ENCODE data around the gene PTBP3.

Gene PTBP3

GRCh38 chr9:112200711-112201110 is 132.7 kb downstream of the PTBP3 start (continued):
- TF ChIP-seq ZBTB26 (tag by site-specific recombination; optimal IDR thresholded peaks at IDR 0.05) (no peak), ZNF350 (tag by site-specific recombination; IDR thresholded peaks at IDR 0.05) (no peak), ZNF133 (tag by site-specific recombination; IDR thresholded peaks at IDR 0.05) (no peak), ZNF660 (tag by site-specific recombination; IDR thresholded peaks at IDR 0.05) (no peak), ZNF146 (tag by site-specific recombination; IDR thresholded peaks at IDR 0.05) (no peak), ZNF19 (tag by site-specific recombination; IDR thresholded peaks at IDR 0.05; ENCODE audit: low read depth) (no peak), ZNF184 (tag by site-specific recombination; IDR thresholded peaks at IDR 0.05) (no peak), ZNF423 (tag by site-specific recombination; IDR thresholded peaks at IDR 0.05) (no peak)

DNA sequence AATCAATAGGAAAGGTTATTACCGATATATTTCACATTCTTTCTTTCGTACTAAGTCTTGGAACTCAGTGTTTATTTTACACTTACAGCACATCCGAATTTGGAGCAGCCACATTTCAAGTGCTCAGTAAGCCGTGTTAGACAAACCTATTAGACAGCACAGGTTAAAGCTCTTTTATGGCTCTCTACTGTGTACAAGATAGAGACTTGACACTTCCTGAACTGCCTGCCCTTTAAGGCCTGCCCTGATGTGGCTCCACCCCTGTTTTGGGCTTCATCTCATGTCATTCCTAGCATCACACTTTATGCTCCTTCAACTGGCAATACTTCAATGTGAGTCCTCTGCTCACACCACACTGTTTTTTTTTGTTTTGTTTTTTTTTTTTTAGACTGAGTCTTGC is 134.8 kb downstream of the PTBP3 start:
- ChIA-PET POLR2A (no interaction called here), CTCF (interaction anchor here (0.6 kb wide), 1 partner anchor 1111 kb away, joined by 3 read pairs; no protein-coding TSS in a partner anchor)
- no peak overlapping the region for H3K27ac ChIP-seq (ENCODE audit: extremely low read depth, low read depth, low read length)
- no peaks in the 10 kb centered on the region for H3K4me1 ChIP-seq (ENCODE audit: control insufficient read depth, insufficient read depth, low read length)
- H3K9me3 ChIP-seq (ENCODE audit: control insufficient read depth, insufficient read depth, low read depth, low read length): no peaks in the 10 kb centered on the region
- H3K4me3 ChIP-seq (ENCODE audit: low read depth, low read length): no peak overlapping the region
- no peak for TF ChIP-seq KLF8 (tag by site-specific recombination; IDR thresholded peaks at IDR 0.05)
- TF ChIP-seq ZNF19 (tag by site-specific recombination; IDR thresholded peaks at IDR 0.05; ENCODE audit: low read depth): no peak
- TF ChIP-seq, protein P1, sequence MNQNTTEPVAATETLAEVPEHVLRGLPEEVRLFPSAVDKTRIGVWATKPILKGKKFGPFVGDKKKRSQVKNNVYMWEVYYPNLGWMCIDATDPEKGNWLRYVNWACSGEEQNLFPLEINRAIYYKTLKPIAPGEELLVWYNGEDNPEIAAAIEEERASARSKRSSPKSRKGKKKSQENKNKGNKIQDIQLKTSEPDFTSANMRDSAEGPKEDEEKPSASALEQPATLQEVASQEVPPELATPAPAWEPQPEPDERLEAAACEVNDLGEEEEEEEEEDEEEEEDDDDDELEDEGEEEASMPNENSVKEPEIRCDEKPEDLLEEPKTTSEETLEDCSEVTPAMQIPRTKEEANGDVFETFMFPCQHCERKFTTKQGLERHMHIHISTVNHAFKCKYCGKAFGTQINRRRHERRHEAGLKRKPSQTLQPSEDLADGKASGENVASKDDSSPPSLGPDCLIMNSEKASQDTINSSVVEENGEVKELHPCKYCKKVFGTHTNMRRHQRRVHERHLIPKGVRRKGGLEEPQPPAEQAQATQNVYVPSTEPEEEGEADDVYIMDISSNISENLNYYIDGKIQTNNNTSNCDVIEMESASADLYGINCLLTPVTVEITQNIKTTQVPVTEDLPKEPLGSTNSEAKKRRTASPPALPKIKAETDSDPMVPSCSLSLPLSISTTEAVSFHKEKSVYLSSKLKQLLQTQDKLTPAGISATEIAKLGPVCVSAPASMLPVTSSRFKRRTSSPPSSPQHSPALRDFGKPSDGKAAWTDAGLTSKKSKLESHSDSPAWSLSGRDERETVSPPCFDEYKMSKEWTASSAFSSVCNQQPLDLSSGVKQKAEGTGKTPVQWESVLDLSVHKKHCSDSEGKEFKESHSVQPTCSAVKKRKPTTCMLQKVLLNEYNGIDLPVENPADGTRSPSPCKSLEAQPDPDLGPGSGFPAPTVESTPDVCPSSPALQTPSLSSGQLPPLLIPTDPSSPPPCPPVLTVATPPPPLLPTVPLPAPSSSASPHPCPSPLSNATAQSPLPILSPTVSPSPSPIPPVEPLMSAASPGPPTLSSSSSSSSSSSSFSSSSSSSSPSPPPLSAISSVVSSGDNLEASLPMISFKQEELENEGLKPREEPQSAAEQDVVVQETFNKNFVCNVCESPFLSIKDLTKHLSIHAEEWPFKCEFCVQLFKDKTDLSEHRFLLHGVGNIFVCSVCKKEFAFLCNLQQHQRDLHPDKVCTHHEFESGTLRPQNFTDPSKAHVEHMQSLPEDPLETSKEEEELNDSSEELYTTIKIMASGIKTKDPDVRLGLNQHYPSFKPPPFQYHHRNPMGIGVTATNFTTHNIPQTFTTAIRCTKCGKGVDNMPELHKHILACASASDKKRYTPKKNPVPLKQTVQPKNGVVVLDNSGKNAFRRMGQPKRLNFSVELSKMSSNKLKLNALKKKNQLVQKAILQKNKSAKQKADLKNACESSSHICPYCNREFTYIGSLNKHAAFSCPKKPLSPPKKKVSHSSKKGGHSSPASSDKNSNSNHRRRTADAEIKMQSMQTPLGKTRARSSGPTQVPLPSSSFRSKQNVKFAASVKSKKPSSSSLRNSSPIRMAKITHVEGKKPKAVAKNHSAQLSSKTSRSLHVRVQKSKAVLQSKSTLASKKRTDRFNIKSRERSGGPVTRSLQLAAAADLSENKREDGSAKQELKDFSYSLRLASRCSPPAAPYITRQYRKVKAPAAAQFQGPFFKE (tag by site-specific recombination; IDR thresholded peaks at IDR 0.05; ENCODE audit: borderline replicate concordance): no peak
- no peak for TF ChIP-seq KLF9 (tag by site-specific recombination; IDR thresholded peaks at IDR 0.05; ENCODE audit: low read depth)
- no peak for TF ChIP-seq ZNF416 (tag by site-specific recombination; IDR thresholded peaks at IDR 0.05)
- TF ChIP-seq ZNF138 (tag by site-specific recombination; IDR thresholded peaks at IDR 0.05; ENCODE audit: borderline replicate concordance): no peak
- no peak for TF ChIP-seq ZNF843 (tag by site-specific recombination; IDR thresholded peaks at IDR 0.05)
- TF ChIP-seq ZNF501 (tag by site-specific recombination; IDR thresholded peaks at IDR 0.05): no peak
- no peak for TF ChIP-seq BCL11B (tag by site-specific recombination; IDR thresholded peaks at IDR 0.05; ENCODE audit: low read depth)
- no peaks in the 10 kb centered on the region for H3K36me3 ChIP-seq (ENCODE audit: control insufficient read depth in 2 of 2, insufficient read depth in 1 of 2, low read length in 2 of 2)

DNA sequence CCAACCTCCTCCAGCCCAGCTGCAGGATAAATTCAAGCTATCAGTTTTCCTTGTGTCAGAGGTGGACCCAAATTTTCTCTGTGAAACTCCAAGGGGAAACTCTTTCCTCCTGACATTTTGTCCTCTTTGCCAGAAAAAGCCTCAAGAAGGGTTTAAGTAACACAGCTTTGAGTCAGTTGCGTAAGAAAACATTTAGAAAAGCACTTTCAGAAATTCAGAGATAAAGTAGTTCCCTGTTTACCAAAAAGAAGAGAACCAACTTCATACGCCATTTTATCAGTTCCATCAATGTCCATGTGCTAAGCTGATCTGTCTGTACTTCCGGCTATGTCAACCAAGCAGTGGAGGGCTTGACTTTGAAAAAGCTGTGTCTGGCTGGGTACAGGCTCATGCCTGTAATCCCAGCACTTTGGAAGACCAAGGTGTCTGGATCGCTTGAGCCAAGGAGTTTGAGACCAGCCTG is 138.4 kb downstream of the PTBP3 start:
- no peaks in the 10 kb centered on the region for H3K36me3 ChIP-seq (ENCODE audit: control insufficient read depth in 2 of 2, insufficient read depth in 1 of 2, low read length in 2 of 2)
- no peak for TF ChIP-seq ZBTB7A (tag by site-specific recombination; IDR thresholded peaks at IDR 0.05; ENCODE audit: low read depth)
- TF ChIP-seq ZBTB48 (tag by site-specific recombination; IDR thresholded peaks at IDR 0.05): no peak
- TF ChIP-seq PRDM1 (tag by site-specific recombination; IDR thresholded peaks at IDR 0.05): no peak
- TF ChIP-seq ZSCAN16 (tag by site-specific recombination; IDR thresholded peaks at IDR 0.05): no peak
- TF ChIP-seq OSR2 (tag by site-specific recombination; IDR thresholded peaks at IDR 0.05): no peak
- no peak for TF ChIP-seq ZNF155 (tag by site-specific recombination; IDR thresholded peaks at IDR 0.05)
- TF ChIP-seq, protein P2, sequence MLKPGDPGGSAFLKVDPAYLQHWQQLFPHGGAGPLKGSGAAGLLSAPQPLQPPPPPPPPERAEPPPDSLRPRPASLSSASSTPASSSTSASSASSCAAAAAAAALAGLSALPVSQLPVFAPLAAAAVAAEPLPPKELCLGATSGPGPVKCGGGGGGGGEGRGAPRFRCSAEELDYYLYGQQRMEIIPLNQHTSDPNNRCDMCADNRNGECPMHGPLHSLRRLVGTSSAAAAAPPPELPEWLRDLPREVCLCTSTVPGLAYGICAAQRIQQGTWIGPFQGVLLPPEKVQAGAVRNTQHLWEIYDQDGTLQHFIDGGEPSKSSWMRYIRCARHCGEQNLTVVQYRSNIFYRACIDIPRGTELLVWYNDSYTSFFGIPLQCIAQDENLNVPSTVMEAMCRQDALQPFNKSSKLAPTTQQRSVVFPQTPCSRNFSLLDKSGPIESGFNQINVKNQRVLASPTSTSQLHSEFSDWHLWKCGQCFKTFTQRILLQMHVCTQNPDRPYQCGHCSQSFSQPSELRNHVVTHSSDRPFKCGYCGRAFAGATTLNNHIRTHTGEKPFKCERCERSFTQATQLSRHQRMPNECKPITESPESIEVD (tag by site-specific recombination; IDR thresholded peaks at IDR 0.05): no peak
- TF ChIP-seq ZNF660 (tag by site-specific recombination; IDR thresholded peaks at IDR 0.05): no peak
- TF ChIP-seq ZFP3 (tag by site-specific recombination; IDR thresholded peaks at IDR 0.05; ENCODE audit: low read depth): no peak
- H3K4me3 ChIP-seq (ENCODE audit: low read depth, low read length): no peak overlapping the region
- H3K4me1 ChIP-seq (ENCODE audit: control insufficient read depth, insufficient read depth, low read length): no peaks in the 10 kb centered on the region
- ChIA-PET CTCF (no interaction called here), POLR2A (interaction anchor here (0.5 kb wide), 1 partner anchor 1760 kb away, joined by 3 read pairs; no protein-coding TSS in a partner anchor)
- no peaks in the 10 kb centered on the region for H3K9me3 ChIP-seq (ENCODE audit: control insufficient read depth, insufficient read depth, low read depth, low read length)
- no peak overlapping the region for H3K27ac ChIP-seq (ENCODE audit: extremely low read depth, low read depth, low read length)
